ENCODE data around the gene ASB2. TPM values are rescaled to one million over a fixed set of nuclear protein-coding genes. Genes with fewer than 3 reads are reported as not detected.

The ASB2 gene
- total RNA-seq, 1 donor from 2014 or later: 251 TPM

- DNase-seq: no peak
- Histone ChIP-seq H3K36me3 (no peaks in the 10 kb centered on the region), H3K27ac (replicated peaks) (no peak overlapping the region), H3K4me3 (no peak overlapping the region), H3K9me3 (replicated peaks) (no peaks in the 10 kb centered on the region), H3K4me1 (no peaks in the 10 kb centered on the region), H3K27me3 (ENCODE audit: low read depth) (peaks cover 39% of the 10 kb centered on the region)
- intact Hi-C loops (cut with micrococcal nuclease): no loop called here
- TF ChIP-seq, protein P1, sequence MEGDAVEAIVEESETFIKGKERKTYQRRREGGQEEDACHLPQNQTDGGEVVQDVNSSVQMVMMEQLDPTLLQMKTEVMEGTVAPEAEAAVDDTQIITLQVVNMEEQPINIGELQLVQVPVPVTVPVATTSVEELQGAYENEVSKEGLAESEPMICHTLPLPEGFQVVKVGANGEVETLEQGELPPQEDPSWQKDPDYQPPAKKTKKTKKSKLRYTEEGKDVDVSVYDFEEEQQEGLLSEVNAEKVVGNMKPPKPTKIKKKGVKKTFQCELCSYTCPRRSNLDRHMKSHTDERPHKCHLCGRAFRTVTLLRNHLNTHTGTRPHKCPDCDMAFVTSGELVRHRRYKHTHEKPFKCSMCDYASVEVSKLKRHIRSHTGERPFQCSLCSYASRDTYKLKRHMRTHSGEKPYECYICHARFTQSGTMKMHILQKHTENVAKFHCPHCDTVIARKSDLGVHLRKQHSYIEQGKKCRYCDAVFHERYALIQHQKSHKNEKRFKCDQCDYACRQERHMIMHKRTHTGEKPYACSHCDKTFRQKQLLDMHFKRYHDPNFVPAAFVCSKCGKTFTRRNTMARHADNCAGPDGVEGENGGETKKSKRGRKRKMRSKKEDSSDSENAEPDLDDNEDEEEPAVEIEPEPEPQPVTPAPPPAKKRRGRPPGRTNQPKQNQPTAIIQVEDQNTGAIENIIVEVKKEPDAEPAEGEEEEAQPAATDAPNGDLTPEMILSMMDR (IDR thresholded peaks at IDR 0.05; ENCODE audit: borderline replicate concordance): no peak
Measured at GRCh38 chr14:93902619-93903307, 73.6 kb downstream of the ASB2 start.

- Histone ChIP-seq H3K4me3 (no peak overlapping the region), H3K4me1 (no peaks in the 10 kb centered on the region), H3K36me3 (no peaks in the 10 kb centered on the region), H3K27me3 (ENCODE audit: low read depth) (peaks cover 39% of the 10 kb centered on the region), H3K9me3 (replicated peaks) (no peaks in the 10 kb centered on the region), H3K27ac (replicated peaks) (no peak overlapping the region)
- no peak for DNase-seq
- TF ChIP-seq, protein P1 (IDR thresholded peaks at IDR 0.05; ENCODE audit: borderline replicate concordance): no peak
- intact Hi-C loops (cut with micrococcal nuclease): no loop called here
Measured at GRCh38 chr14:93901813-93902212, 74.6 kb downstream of the ASB2 start.

GRCh38 chr14:93898731-93899130 is 77.6 kb downstream of the ASB2 start:
- no peaks in the 10 kb centered on the region for H3K4me1 ChIP-seq
- H3K4me3 ChIP-seq: no peak overlapping the region
- H3K9me3 ChIP-seq (replicated peaks): no peaks in the 10 kb centered on the region
- peaks cover 28% of the 10 kb centered on the region for H3K27me3 ChIP-seq (ENCODE audit: low read depth)
- H3K36me3 ChIP-seq: no peaks in the 10 kb centered on the region
- intact Hi-C loops (cut with micrococcal nuclease): no loop called here
- no peak overlapping the region for H3K27ac ChIP-seq (replicated peaks)
- TF ChIP-seq, protein P1 (IDR thresholded peaks at IDR 0.05; ENCODE audit: borderline replicate concordance): no peak
- DNase-seq: no peak

GRCh38 chr14:93898081-93898611 is 78.2 kb downstream of the ASB2 start:
- intact Hi-C loops (cut with micrococcal nuclease): no loop called here
- TF ChIP-seq, protein P1 (IDR thresholded peaks at IDR 0.05; ENCODE audit: borderline replicate concordance): no peak

GRCh38 chr14:93897476-93897845 is 78.9 kb downstream of the ASB2 start:
- Histone ChIP-seq H3K9me3 (replicated peaks) (no peaks in the 10 kb centered on the region), H3K27me3 (ENCODE audit: low read depth) (peaks cover 15% of the 10 kb centered on the region), H3K36me3 (no peaks in the 10 kb centered on the region), H3K27ac (replicated peaks) (no peak overlapping the region), H3K4me1 (peaks cover 7% of the 10 kb centered on the region), H3K4me3 (no peak overlapping the region)
- no peak for DNase-seq
- TF ChIP-seq, protein P1 (IDR thresholded peaks at IDR 0.05; ENCODE audit: borderline replicate concordance): no peak
- intact Hi-C loops (cut with micrococcal nuclease): no loop called here

More at GRCh38 chr14:93898081-93898611, 78.2 kb downstream of the ASB2 start:
- no peak overlapping the region for H3K4me3 ChIP-seq
- DNase-seq: no peak
- no peaks in the 10 kb centered on the region for H3K9me3 ChIP-seq (replicated peaks)
- H3K36me3 ChIP-seq: no peaks in the 10 kb centered on the region
- H3K27ac ChIP-seq (replicated peaks): no peak overlapping the region
- peaks cover 2% of the 10 kb centered on the region for H3K4me1 ChIP-seq
- peaks cover 22% of the 10 kb centered on the region for H3K27me3 ChIP-seq (ENCODE audit: low read depth)

Measured in left ventricle myocardium inferior (tissue), 1 donor.